ENCODE data around the gene DNM3.
"Not testable (repeated sequence)": the region's sequence is repeated elsewhere in the genome, so short reads cannot be mapped to it uniquely, and the experiment has no call there.

DNM3 gene

DNA sequence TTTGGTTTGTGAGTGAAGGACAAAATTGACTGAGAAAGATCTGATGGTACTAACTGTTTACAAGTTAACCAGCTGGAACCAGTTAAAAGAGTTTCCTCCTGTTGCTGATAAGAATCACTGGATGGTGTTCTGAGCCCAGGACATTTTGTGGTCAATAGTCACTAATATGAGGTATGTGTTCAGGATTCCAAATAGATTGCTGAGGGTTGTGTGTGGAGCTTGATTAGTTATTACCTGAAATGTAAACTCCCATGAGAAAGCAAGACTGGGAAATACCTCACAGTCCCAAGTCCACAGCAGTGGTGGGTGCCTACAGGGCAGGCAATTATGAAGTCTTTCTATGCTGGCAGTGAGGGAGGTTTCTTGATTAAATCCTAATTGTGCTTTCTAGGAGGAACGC, 164.6 kb downstream of the DNM3 start:
- Histone ChIP-seq H3K27me3 (replicated peaks) (no peaks in the 10 kb centered on the region), H3K27ac (no peak overlapping the region), H3K4me3 (ENCODE audit: low read depth, low read length) (no peak overlapping the region), H3K36me3 (replicated peaks) (no peaks in the 10 kb centered on the region)
- DNase-seq: no peak
- TF ChIP-seq CTCF (IDR thresholded peaks at IDR 0.05; ENCODE audit: low read depth, low read length, missing control alignments): no peak
- in situ Hi-C loops (cut with HindIII; ENCODE audit: low pct_ligation_motif_present, low sequenced_read_pairs): loop anchor here (25.0 kb wide), 1 partner anchor 406 kb away; the partner anchor contains the start of gene C1orf105

DNA sequence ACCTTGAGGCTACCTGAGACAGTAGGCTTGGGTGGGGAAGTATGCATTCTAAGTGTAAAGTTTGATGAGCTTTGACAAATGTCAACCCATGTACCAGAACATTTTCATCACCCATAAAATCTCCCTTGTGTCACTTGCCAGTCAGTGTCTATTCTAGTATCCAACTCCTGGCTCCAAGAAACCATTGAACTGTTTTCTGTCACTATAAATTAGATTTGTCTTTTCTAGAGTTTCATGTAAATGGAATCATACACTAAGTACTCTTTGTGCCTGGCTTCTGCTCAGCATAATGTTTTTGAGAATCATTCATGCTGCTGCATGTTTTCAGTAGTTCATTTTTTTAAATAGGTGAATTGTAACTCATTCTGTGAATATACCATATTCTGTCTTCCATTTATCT, 165.4 kb downstream of the DNM3 start:
- no peak for TF ChIP-seq CTCF (IDR thresholded peaks at IDR 0.05; ENCODE audit: low read depth, low read length, missing control alignments)
- Histone ChIP-seq H3K4me3 (ENCODE audit: low read depth, low read length) (no peak overlapping the region), H3K36me3 (replicated peaks) (no peaks in the 10 kb centered on the region), H3K27me3 (replicated peaks) (no peaks in the 10 kb centered on the region), H3K27ac (no peak overlapping the region)
- in situ Hi-C loops (cut with HindIII; ENCODE audit: low pct_ligation_motif_present, low sequenced_read_pairs): loop anchor here (25.0 kb wide), 1 partner anchor 406 kb away; the partner anchor contains the start of gene C1orf105
- DNase-seq: no peak

DNA sequence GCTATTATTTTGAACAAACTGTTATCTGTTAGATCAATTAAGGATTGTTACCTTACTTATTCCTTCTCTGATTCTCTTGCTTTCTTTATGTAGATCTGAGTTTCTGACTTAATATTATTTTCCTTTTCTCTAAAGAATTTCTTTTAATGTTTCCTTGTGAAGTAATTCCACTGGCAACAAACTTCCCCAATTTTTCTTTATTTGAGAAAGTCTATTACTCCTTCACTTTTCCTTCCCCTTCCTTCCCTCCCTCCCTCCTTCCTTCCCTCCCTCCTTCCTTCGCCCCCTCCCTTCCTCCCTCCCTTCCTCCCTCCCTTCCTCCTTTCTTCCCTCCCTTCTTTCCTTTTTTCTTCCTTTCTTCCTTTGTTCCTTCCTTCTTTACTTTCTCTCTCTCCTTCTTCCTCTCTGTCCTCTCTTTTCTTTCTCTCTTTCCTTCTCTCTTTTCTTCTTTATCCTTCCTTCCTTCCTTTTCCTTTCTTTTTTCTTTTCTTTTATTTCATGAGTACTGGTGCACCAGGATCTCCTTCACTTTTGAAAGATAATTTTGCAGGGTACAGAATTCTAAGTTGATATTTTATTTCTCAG, 177.5 kb downstream of the DNM3 start:
- Histone ChIP-seq H3K27me3 (replicated peaks) (no peaks in the 10 kb centered on the region), H3K4me3 (ENCODE audit: low read depth, low read length) (no peak overlapping the region), H3K36me3 (replicated peaks) (no peaks in the 10 kb centered on the region), H3K27ac (no peak overlapping the region)
- DNase-seq: no peak
- TF ChIP-seq CTCF (IDR thresholded peaks at IDR 0.05; ENCODE audit: low read depth, low read length, missing control alignments): no peak
- in situ Hi-C loops (cut with HindIII; ENCODE audit: low pct_ligation_motif_present, low sequenced_read_pairs): loop anchor here (25.0 kb wide), 1 partner anchor 393 kb away; the partner anchor contains the start of gene C1orf105

GRCh38 chr1:172019976-172020375, 178.7 kb downstream of the DNM3 start:
- DNase-seq: no peak
- in situ Hi-C loops (cut with HindIII; ENCODE audit: low pct_ligation_motif_present, low sequenced_read_pairs): loop anchor here (25.0 kb wide), 1 partner anchor 392 kb away; the partner anchor contains the start of gene C1orf105
- Histone ChIP-seq H3K27me3 (replicated peaks) (no peaks in the 10 kb centered on the region), H3K36me3 (replicated peaks) (no peaks in the 10 kb centered on the region), H3K27ac (no peak overlapping the region), H3K4me3 (ENCODE audit: low read depth, low read length) (no peak overlapping the region)
- TF ChIP-seq CTCF (IDR thresholded peaks at IDR 0.05; ENCODE audit: low read depth, low read length, missing control alignments): no peak

DNA sequence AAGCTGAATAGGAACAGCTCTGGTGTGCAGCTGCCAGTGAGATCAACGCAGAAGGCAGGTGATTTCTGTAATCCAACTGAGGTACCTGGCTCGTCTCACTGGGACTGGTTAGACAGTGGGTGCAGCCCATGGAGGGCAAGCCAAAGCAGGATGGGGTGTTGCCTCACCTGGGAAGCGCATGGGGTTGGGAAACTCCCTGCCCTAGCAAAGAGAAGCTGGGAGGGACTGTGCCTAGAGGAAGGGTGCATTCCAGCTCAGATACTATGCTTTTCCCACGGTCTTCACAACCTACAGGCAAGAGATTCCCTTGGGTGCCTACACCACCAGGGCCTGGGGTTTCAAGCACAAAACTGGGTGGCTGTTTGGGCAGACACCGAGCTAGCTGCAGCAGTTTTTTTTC, 183.2 kb downstream of the DNM3 start:
- H3K36me3 ChIP-seq (replicated peaks): no peaks in the 10 kb centered on the region
- no peak overlapping the region for H3K27ac ChIP-seq
- H3K27me3 ChIP-seq (replicated peaks): no peaks in the 10 kb centered on the region
- in situ Hi-C loops (cut with HindIII; ENCODE audit: low pct_ligation_motif_present, low sequenced_read_pairs): loop anchor here (25.0 kb wide), 1 partner anchor 388 kb away; the partner anchor contains the start of gene C1orf105
- H3K4me3 ChIP-seq (ENCODE audit: low read depth, low read length): no peak overlapping the region
- DNase-seq: no peak
- TF ChIP-seq CTCF (IDR thresholded peaks at IDR 0.05; ENCODE audit: low read depth, low read length, missing control alignments): no peak

GRCh38 chr1:172024944-172025738, 183.8 kb downstream of the DNM3 start:
- in situ Hi-C loops (cut with HindIII; ENCODE audit: low pct_ligation_motif_present, low sequenced_read_pairs): loop anchor here (25.0 kb wide), 1 partner anchor 387 kb away; the partner anchor contains the start of gene C1orf105
- H3K36me3 ChIP-seq (replicated peaks); DNase-seq; H3K27me3 ChIP-seq (replicated peaks); H3K4me3 ChIP-seq (ENCODE audit: low read depth, low read length); H3K27ac ChIP-seq: not testable (repeated sequence)

Data from brain microvascular endothelial cell (primary cell).